GM12878 (cell line): ENCODE measurements around the gene ESPNL.

Experiments
- BCLAF1 ChIP-seq: fragments of 450-650 bp; IDR thresholded peaks from 2 replicates; pipeline ENCODE4 v1.6.1; 2017; ENCODE audit warnings: antibody characterized with exemption, mild to moderate bottlenecking, moderate library complexity
- BRCA1 ChIP-seq: IDR thresholded peaks from 2 replicates; pipeline ENCODE4 v1.6.1; 2011; ENCODE audit warnings: low read depth, low read length, improper control_type of control experiment
- CTCF ChIP-seq, 3 experiments: IDR thresholded peaks in 2 of 3; conservative IDR thresholded peaks in 1 of 3; 2 replicates each; pipeline ENCODE4 v1.5.1; 2011; ENCODE audit warnings: low read depth in 3 of 3, low read length in 3 of 3, mild to moderate bottlenecking in 3 of 3, control low read depth in 2 of 3, moderate library complexity in 2 of 3, inconsistent platforms in 1 of 3, mixed read lengths in 1 of 3; ENCODE audit not compliant: control insufficient read depth in 2 of 3, insufficient read depth in 1 of 3; ENCODE audit errors: extremely low read depth in 1 of 3
- ESRRA ChIP-seq: IDR thresholded peaks from 2 replicates; pipeline ENCODE4 v1.6.1; 2012; ENCODE audit warnings: mild to moderate bottlenecking, low read length, improper control_type of control experiment
- NBN ChIP-seq: fragments of 450-650 bp; IDR thresholded peaks from 2 replicates; pipeline ENCODE4 v1.6.1; 2016
- POLR2A ChIP-seq: IDR thresholded peaks from 2 replicates; pipeline ENCODE4 v1.6.1; 2011; ENCODE audit warnings: low read depth, mild to moderate bottlenecking, low read length
- RAD21 ChIP-seq: IDR thresholded peaks from 2 replicates; pipeline ENCODE4 v1.6.1; 2011; ENCODE audit warnings: mild to moderate bottlenecking, low read depth, low read length, moderate library complexity; ENCODE audit not compliant: insufficient read depth
- RB1 ChIP-seq: fragments of 450-650 bp; formaldehyde crosslinking; IDR thresholded peaks from 2 replicates; pipeline ENCODE4 v1.6.1; 2017; ENCODE audit warnings: mild to moderate bottlenecking, borderline replicate concordance
- ZNF274 ChIP-seq: IDR thresholded peaks from one replicate; pipeline ENCODE4 v1.8.0; 2011; ENCODE audit not compliant: insufficient read length, insufficient read depth

- TF ChIP-seq BCLAF1 (no peak), ZNF274 (no peak), RAD21 (no peak), RB1 (no peak), POLR2A (no peak), CTCF (IDR thresholded peaks at IDR 0.05 in 2 of 3, conservative IDR thresholded peaks at IDR 0.05 in 1 of 3; ENCODE audit: control insufficient read depth in 2 of 3, extremely low read depth in 1 of 3, insufficient read depth in 1 of 3, low read depth in 3 of 3, low read length in 3 of 3) (no peak), NBN (no peak), ESRRA (no peak), BRCA1 (no peak)
Measured at GRCh38 chr2:238106339-238106697, 6.2 kb downstream of the ESPNL start.
